Measurements from ENCODE around the gene CENPP. TPM values are rescaled to one million over a fixed set of nuclear protein-coding genes. Genes with fewer than 3 reads are reported as not detected.
A peak's percentile ranks its signal among the peaks of the same experiment; 100 is the strongest.

CENPP gene
- total RNA-seq, 1 donor from 2014 or later = 4.4 TPM

DNA sequence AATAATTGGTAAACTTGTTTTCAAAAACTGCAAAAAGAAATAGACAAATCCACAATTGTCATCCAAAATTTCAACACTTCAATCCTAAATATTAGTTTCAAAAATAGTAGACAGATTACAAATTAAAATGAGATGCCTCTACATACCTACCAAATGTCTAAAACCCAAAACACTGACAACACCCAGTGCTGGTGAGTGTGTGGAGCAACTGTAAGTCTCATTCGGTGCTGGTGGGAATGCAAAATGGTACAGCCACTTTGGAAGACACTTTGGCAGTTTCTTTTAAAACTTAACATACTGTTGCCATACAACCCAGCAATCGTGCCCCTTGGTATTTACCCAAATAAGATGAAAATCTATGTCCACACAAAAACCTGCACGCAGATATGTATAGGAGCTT, 203.4 kb downstream of the CENPP start:
- DNase-seq (ENCODE audit: low read depth) = no peak
- TF ChIP-seq, protein P1, sequence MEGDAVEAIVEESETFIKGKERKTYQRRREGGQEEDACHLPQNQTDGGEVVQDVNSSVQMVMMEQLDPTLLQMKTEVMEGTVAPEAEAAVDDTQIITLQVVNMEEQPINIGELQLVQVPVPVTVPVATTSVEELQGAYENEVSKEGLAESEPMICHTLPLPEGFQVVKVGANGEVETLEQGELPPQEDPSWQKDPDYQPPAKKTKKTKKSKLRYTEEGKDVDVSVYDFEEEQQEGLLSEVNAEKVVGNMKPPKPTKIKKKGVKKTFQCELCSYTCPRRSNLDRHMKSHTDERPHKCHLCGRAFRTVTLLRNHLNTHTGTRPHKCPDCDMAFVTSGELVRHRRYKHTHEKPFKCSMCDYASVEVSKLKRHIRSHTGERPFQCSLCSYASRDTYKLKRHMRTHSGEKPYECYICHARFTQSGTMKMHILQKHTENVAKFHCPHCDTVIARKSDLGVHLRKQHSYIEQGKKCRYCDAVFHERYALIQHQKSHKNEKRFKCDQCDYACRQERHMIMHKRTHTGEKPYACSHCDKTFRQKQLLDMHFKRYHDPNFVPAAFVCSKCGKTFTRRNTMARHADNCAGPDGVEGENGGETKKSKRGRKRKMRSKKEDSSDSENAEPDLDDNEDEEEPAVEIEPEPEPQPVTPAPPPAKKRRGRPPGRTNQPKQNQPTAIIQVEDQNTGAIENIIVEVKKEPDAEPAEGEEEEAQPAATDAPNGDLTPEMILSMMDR (conservative IDR thresholded peaks at IDR 0.05; ENCODE audit: low read depth, low read length) = no peak
- H3K4me3 ChIP-seq (ENCODE audit: low read depth, low read length) = no peak overlapping the region

GRCh38 chr9:92530893-92531292, 205.1 kb downstream of the CENPP start:
- TF ChIP-seq, protein P1 (conservative IDR thresholded peaks at IDR 0.05; ENCODE audit: low read depth, low read length) = no peak
- no peak overlapping the region for H3K4me3 ChIP-seq (ENCODE audit: low read depth, low read length)
- no peak for DNase-seq (ENCODE audit: low read depth)

DNA sequence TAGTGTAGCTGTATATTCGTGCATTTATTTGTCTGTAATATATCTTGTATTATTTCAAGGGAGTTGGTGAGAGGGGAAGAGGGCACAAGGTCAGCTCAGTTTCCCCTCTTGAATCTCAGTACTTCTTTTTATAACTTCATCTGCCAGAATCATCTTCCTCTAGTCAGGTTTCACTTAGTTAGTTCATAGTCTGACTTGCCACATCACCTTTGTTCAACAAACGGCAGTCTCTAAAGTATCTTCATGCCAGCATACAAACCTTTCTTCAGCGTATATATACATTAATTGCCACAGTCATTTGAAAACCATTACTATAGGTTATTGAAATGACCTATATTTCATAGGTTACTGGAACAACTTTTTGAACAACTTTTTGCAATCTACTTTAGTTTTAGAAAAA, 208.5 kb downstream of the CENPP start:
- TF ChIP-seq, protein P1 (conservative IDR thresholded peaks at IDR 0.05; ENCODE audit: low read depth, low read length) = no peak
- DNase-seq (ENCODE audit: low read depth) = no peak
- no peak overlapping the region for H3K4me3 ChIP-seq (ENCODE audit: low read depth, low read length)

- no peak for DNase-seq (ENCODE audit: low read depth)
- no peak overlapping the region for H3K4me3 ChIP-seq (ENCODE audit: low read depth, low read length)
- TF ChIP-seq, protein P1 (conservative IDR thresholded peaks at IDR 0.05; ENCODE audit: low read depth, low read length) = no peak
These were observed 208.9 kb downstream of the CENPP start for GRCh38 chr9:92534674-92535073.

DNA sequence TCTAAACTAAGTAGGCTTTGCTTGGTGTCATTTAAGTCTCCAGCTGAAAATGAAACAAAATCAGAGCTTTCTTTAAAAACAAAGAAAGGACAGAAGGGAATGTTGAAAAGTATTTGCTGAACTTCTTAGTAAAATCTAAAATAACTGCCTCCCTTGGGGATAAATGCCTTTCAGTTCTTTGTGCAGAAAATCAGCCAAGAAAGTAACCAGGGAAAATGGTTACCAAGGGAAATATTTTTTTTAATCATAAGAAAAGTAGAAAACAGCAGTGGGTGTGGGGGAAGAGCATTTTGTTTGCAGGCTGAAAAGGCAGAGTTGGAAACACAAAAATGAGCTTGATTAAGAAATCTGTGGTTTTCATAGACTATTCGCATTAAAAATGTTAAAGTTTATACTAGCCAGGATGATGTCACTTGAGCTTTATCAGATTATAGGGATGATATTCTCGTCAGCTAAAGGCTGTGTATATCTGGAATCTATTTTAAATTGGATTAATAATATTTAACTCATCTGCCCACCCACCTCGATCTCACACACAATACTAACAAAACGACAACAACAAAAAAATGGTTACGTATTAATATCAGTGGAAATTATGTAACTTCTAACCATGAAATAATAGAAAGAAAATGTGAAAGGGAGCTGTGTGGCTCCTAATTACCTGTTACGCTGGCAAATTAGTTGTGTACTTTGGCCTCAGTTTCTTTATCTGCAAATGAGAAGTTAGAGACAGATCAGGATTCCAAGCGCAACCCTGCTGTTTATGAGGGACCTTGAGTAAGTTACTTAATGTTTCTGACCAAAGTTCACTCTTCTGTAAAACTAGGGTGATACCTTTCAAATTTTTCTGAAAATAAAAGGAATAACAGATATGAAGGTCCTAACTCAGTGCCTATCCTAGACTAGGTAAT, 210.4 kb downstream of the CENPP start, which contains the start of gene ECM2:
Gene ECM2, minus strand, starts transcription at position 51 of the 911 bp plus-strand sequence. CDS start 13,124 bp downstream, outside the sequence.
- peak within 1 kb of the TSS; percentile 48 for H3K4me3 ChIP-seq (ENCODE audit: low read depth, low read length)
- TF ChIP-seq, protein P1 (conservative IDR thresholded peaks at IDR 0.05; ENCODE audit: low read depth, low read length) = no peak
- no peak for DNase-seq (ENCODE audit: low read depth)

GRCh38 chr9:92538541-92538940, 212.8 kb downstream of the CENPP start:
- TF ChIP-seq, protein P1 (conservative IDR thresholded peaks at IDR 0.05; ENCODE audit: low read depth, low read length) = no peak
- H3K4me3 ChIP-seq (ENCODE audit: low read depth, low read length) = no peak overlapping the region
- no peak for DNase-seq (ENCODE audit: low read depth)

Data from epithelial cell of proximal tubule (primary cell).